Measurements from ENCODE around the gene STH.

The STH gene

DNA sequence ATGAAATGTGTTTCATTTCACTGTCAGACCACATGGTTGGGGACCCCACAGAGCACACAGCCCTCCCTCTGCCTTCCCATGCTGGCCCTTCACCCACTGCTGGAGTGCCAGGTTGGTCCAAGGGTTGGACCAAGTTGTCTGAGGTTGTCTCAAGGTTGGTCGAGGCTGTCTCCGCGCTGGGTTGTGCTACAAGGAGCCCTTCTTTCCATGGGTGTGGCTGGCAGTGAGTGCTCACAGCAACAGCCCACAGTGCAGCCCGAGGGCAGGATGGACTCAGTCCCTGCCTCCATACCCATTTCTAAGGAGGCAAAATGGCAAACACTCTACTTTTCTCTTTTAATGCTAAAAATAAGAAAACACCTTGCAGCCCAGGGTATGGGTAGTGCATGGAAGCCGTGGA lies 35.8 kb upstream of the STH start:
- TF ChIP-seq, protein P1, sequence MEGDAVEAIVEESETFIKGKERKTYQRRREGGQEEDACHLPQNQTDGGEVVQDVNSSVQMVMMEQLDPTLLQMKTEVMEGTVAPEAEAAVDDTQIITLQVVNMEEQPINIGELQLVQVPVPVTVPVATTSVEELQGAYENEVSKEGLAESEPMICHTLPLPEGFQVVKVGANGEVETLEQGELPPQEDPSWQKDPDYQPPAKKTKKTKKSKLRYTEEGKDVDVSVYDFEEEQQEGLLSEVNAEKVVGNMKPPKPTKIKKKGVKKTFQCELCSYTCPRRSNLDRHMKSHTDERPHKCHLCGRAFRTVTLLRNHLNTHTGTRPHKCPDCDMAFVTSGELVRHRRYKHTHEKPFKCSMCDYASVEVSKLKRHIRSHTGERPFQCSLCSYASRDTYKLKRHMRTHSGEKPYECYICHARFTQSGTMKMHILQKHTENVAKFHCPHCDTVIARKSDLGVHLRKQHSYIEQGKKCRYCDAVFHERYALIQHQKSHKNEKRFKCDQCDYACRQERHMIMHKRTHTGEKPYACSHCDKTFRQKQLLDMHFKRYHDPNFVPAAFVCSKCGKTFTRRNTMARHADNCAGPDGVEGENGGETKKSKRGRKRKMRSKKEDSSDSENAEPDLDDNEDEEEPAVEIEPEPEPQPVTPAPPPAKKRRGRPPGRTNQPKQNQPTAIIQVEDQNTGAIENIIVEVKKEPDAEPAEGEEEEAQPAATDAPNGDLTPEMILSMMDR (IDR thresholded peaks at IDR 0.05; ENCODE audit: low read length) = no peak
- no peak for TF ChIP-seq EZH2 (IDR thresholded peaks at IDR 0.05; ENCODE audit: borderline replicate concordance, low read length)
- Histone ChIP-seq H3K79me2 (ENCODE audit: insufficient read depth, low read length) (no peaks in the 10 kb centered on the region), H3K27ac (ENCODE audit: low read depth, low read length, poor library complexity, severe bottlenecking) (no peak overlapping the region), H3K36me3 (ENCODE audit: insufficient read depth, low read length) (no peaks in the 10 kb centered on the region), H3F3A (ENCODE audit: insufficient read depth, low read length) (no peaks in the 10 kb centered on the region), H3K4me2 (ENCODE audit: low read length) (no peak overlapping the region), H4K20me1 (ENCODE audit: insufficient read depth, low read length) (no peaks in the 10 kb centered on the region), H3K27me3 (ENCODE audit: insufficient read depth, low read length) (peaks cover 1% of the 10 kb centered on the region; the same call in 1 of the 2 replicates), H3K4me1 (ENCODE audit: insufficient read depth, low read length, severe bottlenecking) (no peaks in the 10 kb centered on the region), H3K9me2 (ENCODE audit: low read depth, low read length) (no peaks in the 10 kb centered on the region), H3K9me3 (ENCODE audit: low read length) (no peaks in the 10 kb centered on the region), H2AFZ (ENCODE audit: low read length) (no peak overlapping the region), H3K4me3 (ENCODE audit: low read depth, low read length, poor library complexity, severe bottlenecking) (no peak overlapping the region), H3K9ac (ENCODE audit: low read length) (no peak overlapping the region)

DNA sequence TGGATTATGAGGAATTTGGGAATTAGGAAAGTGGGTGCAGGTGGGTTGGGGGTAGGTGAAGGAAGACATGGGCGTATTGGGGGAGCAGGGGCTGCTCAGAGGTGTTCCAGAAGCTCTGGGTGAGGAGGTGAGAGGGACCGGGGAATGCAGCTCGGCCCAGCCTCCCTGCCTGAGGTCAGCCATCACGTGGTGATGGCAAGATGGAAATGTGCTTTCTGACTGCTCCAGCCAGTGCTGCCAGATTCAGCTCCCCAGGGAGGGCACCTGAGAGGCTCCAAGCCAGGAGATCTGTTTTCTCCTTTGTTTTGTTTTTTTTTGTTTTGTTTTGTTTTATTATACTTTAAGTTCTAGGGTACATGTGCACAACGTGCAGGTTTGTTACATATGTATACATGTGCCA lies 35.2 kb upstream of the STH start:
- H3K4me3 ChIP-seq (ENCODE audit: low read depth, low read length, poor library complexity, severe bottlenecking) = no peak overlapping the region
- no peaks in the 10 kb centered on the region for H4K20me1 ChIP-seq (ENCODE audit: insufficient read depth, low read length)
- no peak overlapping the region for H2AFZ ChIP-seq (ENCODE audit: low read length)
- H3K9me2 ChIP-seq (ENCODE audit: low read depth, low read length) = no peaks in the 10 kb centered on the region
- H3K27me3 ChIP-seq (ENCODE audit: insufficient read depth, low read length) = peaks cover 5% of the 10 kb centered on the region; the same call in 1 of the 2 replicates
- H3F3A ChIP-seq (ENCODE audit: insufficient read depth, low read length) = no peaks in the 10 kb centered on the region
- no peaks in the 10 kb centered on the region for H3K36me3 ChIP-seq (ENCODE audit: insufficient read depth, low read length)
- TF ChIP-seq EZH2 (IDR thresholded peaks at IDR 0.05; ENCODE audit: borderline replicate concordance, low read length) = no peak
- TF ChIP-seq, protein P1 (IDR thresholded peaks at IDR 0.05; ENCODE audit: low read length) = no peak
- H3K4me2 ChIP-seq (ENCODE audit: low read length) = no peak overlapping the region
- no peak overlapping the region for H3K9ac ChIP-seq (ENCODE audit: low read length)
- H3K27ac ChIP-seq (ENCODE audit: low read depth, low read length, poor library complexity, severe bottlenecking) = no peak overlapping the region
- H3K9me3 ChIP-seq (ENCODE audit: low read length) = no peaks in the 10 kb centered on the region
- H3K79me2 ChIP-seq (ENCODE audit: insufficient read depth, low read length) = no peaks in the 10 kb centered on the region
- H3K4me1 ChIP-seq (ENCODE audit: insufficient read depth, low read length, severe bottlenecking) = no peaks in the 10 kb centered on the region

DNA sequence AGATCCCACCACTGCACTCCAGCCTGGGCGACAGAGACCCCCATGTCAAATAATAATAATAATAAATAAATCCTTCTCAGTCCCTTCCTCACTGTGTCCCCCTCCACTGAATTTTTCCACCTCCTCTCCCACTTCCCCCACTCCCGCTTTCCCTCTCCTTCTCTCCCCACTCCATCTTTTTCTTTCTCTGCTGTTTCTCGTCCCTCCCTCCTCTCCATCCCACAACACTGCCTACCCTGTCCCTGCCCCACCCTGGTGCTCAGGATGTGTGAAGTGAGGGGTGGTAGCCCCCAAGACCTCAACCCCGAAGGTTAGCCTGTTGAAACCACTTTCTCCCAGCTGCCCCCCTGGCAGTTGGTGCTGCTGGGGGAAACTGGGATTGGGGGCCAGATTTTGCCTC lies 34.4 kb upstream of the STH start:
- H3F3A ChIP-seq (ENCODE audit: insufficient read depth, low read length) = no peaks in the 10 kb centered on the region
- no peak for TF ChIP-seq EZH2 (IDR thresholded peaks at IDR 0.05; ENCODE audit: borderline replicate concordance, low read length)
- TF ChIP-seq, protein P1 (IDR thresholded peaks at IDR 0.05; ENCODE audit: low read length) = no peak
- H3K4me3 ChIP-seq (ENCODE audit: low read depth, low read length, poor library complexity, severe bottlenecking) = no peak overlapping the region
- H2AFZ ChIP-seq (ENCODE audit: low read length) = no peak overlapping the region
- H3K9ac ChIP-seq (ENCODE audit: low read length) = no peak overlapping the region
- peaks cover 5% of the 10 kb centered on the region; the same call in 1 of the 2 replicates for H3K27me3 ChIP-seq (ENCODE audit: insufficient read depth, low read length)
- no peaks in the 10 kb centered on the region for H3K36me3 ChIP-seq (ENCODE audit: insufficient read depth, low read length)
- no peaks in the 10 kb centered on the region for H3K4me1 ChIP-seq (ENCODE audit: insufficient read depth, low read length, severe bottlenecking)
- H4K20me1 ChIP-seq (ENCODE audit: insufficient read depth, low read length) = no peaks in the 10 kb centered on the region
- H3K9me3 ChIP-seq (ENCODE audit: low read length) = no peaks in the 10 kb centered on the region
- no peaks in the 10 kb centered on the region for H3K79me2 ChIP-seq (ENCODE audit: insufficient read depth, low read length)
- H3K4me2 ChIP-seq (ENCODE audit: low read length) = no peak overlapping the region
- no peaks in the 10 kb centered on the region for H3K9me2 ChIP-seq (ENCODE audit: low read depth, low read length)
- H3K27ac ChIP-seq (ENCODE audit: low read depth, low read length, poor library complexity, severe bottlenecking) = no peak overlapping the region

All from OCI-LY1 (cell line).